ENCODE results near the gene GOLPH3. TPM values are rescaled to one million over a fixed set of nuclear protein-coding genes. Genes with fewer than 3 reads are reported as not detected.
"Not testable (repeated sequence)": the region's sequence is repeated elsewhere in the genome, so short reads cannot be mapped to it uniquely, and the experiment has no call there.

Gene GOLPH3
- total and polyA plus RNA-seq, 9 donors = 40.3 to 71.9 (median 55.5) TPM

DNA sequence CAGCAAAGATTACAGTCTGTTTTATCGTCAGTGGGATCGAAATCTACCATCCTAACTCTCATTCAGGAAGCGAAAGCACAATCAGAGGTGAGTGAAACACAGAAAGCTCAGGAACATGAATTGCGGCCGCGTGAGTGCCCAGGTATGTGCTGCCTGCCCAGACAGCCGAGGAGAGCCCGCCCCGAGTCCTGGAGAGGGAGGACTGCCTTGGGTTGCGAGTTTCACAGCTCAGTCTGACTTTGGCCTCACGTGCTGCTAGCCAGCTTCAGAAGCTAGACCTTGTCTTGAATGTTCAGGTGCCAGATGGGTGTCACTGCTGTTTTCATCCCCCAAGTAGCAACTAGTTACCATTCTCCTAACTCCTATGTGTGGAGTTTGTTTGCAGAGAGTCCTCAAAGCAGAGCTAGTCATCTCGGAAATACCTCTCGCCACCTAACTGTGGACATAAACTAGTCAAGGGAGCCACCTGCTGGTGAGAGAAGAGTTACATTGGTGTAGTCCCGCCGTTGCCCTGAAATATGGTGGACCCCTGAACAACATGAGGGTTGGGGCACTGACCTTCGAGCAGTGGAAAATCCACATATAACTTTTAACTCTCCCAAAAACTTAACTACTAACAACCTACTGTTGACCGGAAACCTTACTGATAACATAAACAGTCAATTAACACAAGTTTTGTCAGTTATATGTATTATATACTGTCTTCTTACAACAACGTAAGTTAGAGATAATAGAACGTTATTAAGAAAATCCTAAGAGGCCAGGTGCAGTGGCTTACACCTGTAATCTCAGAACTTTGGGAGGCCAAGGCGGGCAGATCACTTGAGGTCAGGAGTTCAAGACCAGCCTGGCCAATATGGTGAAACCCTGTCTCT is 80.9 kb downstream of the GOLPH3 start:
- H3K27ac ChIP-seq (ENCODE audit: low read length) = no peak overlapping the region
- no peaks in the 10 kb centered on the region for H3K9me3 ChIP-seq (replicated peaks; ENCODE audit: control insufficient read depth, low read depth, low read length)
- peak; percentile 83 for DNase-seq
- H3K27me3 ChIP-seq (ENCODE audit: control insufficient read depth, insufficient read depth, low read length) = no peaks in the 10 kb centered on the region
- peaks cover 15% of the 10 kb centered on the region for H3K36me3 ChIP-seq (ENCODE audit: control insufficient read depth, insufficient read depth, low read length)
- WGBS (ENCODE audit: insufficient coverage) = 82% methylated on average over 10 of the region's 20 CpGs
- peaks cover 9% of the 10 kb centered on the region for H3K4me1 ChIP-seq (ENCODE audit: control insufficient read depth, insufficient read depth, low read length)
- H3K4me3 ChIP-seq (ENCODE audit: low read length) = no peak overlapping the region

DNA sequence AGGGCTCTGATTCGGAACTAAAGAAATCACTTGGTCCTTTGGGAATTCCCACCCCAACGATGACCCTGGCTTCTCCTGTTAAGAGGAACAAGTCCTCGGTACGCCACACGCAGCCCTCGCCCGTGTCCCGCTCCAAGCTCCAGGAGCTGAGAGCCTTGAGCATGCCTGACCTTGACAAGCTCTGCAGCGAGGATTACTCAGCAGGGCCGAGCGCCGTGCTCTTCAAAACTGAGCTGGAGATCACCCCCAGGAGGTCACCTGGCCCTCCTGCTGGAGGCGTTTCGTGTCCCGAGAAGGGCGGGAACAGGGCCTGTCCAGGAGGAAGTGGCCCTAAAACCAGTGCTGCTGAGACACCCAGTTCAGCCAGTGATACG is 83.4 kb downstream of the GOLPH3 start:
- H3K4me1 ChIP-seq (ENCODE audit: control insufficient read depth, insufficient read depth, low read length) = peaks cover 11% of the 10 kb centered on the region
- no peak overlapping the region for H3K27ac ChIP-seq (ENCODE audit: low read length)
- no peaks in the 10 kb centered on the region for H3K27me3 ChIP-seq (ENCODE audit: control insufficient read depth, insufficient read depth, low read length)
- H3K36me3 ChIP-seq (ENCODE audit: control insufficient read depth, insufficient read depth, low read length) = peaks cover 14% of the 10 kb centered on the region
- no peaks in the 10 kb centered on the region for H3K9me3 ChIP-seq (replicated peaks; ENCODE audit: control insufficient read depth, low read depth, low read length)
- H3K4me3 ChIP-seq (ENCODE audit: low read length) = no peak overlapping the region
- DNase-seq = no peak
- WGBS (ENCODE audit: insufficient coverage) = 85% methylated on average over 16 of the region's 17 CpGs

DNA sequence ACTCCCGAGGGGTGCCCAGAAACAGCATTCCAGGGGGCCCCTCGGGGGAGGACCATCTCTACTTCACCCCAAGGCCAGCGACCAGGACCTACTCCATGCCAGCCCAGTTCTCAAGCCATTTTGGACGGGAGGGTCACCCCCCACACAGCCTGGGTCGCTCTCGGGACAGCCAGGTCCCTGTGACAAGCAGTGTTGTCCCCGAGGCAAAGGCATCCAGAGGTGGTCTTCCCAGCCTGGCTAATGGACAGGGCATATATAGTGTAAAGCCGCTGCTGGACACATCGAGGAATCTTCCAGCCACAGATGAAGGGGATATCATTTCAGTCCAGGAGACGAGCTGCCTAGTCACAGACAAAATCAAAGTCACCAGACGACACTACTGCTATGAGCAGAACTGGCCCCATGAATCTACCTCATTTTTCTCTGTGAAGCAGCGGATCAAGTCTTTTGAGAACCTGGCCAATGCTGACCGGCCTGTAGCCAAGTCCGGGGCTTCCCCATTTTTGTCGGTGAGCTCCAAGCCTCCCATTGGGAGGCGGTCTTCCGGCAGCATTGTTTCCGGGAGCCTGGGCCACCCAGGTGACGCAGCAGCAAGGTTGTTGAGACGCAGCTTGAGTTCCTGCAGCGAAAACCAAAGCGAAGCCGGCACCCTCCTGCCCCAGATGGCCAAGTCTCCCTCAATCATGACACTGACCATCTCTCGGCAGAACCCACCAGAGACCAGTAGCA is 83.9 kb downstream of the GOLPH3 start:
- H3K27ac ChIP-seq (ENCODE audit: low read length) = no peak overlapping the region
- peaks cover 8% of the 10 kb centered on the region for H3K4me1 ChIP-seq (ENCODE audit: control insufficient read depth, insufficient read depth, low read length)
- no peaks in the 10 kb centered on the region for H3K9me3 ChIP-seq (replicated peaks; ENCODE audit: control insufficient read depth, low read depth, low read length)
- 89% methylated on average over 19 of the region's 24 CpGs for WGBS (ENCODE audit: insufficient coverage)
- H3K4me3 ChIP-seq (ENCODE audit: low read length) = no peak overlapping the region
- H3K36me3 ChIP-seq (ENCODE audit: control insufficient read depth, insufficient read depth, low read length) = peaks cover 13% of the 10 kb centered on the region
- no peak for DNase-seq
- no peaks in the 10 kb centered on the region for H3K27me3 ChIP-seq (ENCODE audit: control insufficient read depth, insufficient read depth, low read length)

DNA sequence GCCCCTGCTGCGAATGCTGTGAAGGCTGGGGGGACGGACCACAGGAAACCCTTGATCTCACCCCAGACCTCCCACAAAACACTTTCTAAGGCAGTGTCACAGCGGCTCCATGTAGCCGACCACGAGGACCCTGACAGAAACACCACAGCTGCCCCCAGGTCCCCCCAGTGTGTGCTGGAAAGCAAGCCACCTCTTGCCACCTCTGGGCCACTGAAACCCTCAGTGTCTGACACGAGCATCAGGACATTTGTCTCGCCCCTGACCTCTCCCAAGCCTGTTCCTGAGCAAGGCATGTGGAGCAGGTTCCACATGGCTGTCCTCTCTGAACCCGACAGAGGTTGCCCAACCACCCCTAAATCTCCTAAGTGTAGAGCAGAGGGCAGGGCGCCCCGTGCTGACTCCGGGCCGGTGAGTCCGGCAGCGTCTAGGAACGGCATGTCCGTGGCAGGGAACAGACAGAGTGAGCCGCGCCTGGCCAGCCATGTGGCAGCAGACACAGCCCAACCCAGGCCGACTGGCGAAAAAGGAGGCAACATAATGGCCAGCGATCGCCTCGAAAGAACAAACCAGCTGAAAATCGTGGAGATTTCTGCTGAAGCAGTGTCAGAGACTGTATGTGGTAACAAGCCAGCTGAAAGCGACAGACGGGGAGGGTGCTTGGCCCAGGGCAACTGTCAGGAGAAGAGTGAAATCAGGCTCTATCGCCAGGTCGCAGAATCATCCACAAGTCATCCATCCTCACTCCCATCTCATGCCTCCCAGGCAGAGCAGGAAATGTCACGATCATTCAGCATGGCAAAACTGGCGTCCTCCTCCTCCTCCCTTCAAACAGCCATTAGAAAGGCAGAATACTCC is 84.7 kb downstream of the GOLPH3 start:
- no peak for DNase-seq
- Histone ChIP-seq H3K4me1 (ENCODE audit: control insufficient read depth, insufficient read depth, low read length) (peaks cover 6% of the 10 kb centered on the region), H3K9me3 (replicated peaks; ENCODE audit: control insufficient read depth, low read depth, low read length) (no peaks in the 10 kb centered on the region), H3K27ac (ENCODE audit: low read length) (no peak overlapping the region), H3K36me3 (ENCODE audit: control insufficient read depth, insufficient read depth, low read length) (peaks cover 10% of the 10 kb centered on the region), H3K27me3 (ENCODE audit: control insufficient read depth, insufficient read depth, low read length) (no peaks in the 10 kb centered on the region), H3K4me3 (ENCODE audit: low read length) (no peak overlapping the region)
- WGBS (ENCODE audit: insufficient coverage) = 85% methylated on average over 29 of the region's 30 CpGs

DNA sequence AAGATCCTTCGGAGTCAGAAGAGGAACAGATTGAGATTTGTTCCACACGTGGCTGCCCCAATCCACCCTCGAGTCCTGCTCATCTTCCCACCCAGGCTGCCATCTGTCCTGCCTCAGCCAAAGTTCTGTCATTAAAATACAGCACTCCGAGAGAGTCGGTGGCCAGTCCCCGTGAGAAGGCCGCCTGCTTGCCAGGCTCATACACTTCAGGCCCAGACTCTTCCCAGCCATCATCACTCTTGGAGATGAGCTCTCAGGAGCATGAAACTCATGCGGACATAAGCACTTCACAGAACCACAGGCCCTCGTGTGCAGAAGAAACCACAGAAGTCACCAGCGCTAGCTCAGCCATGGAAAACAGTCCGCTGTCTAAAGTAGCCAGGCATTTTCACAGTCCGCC is 85.9 kb downstream of the GOLPH3 start:
- no peaks in the 10 kb centered on the region for H3K9me3 ChIP-seq (replicated peaks; ENCODE audit: control insufficient read depth, low read depth, low read length)
- no peak for DNase-seq
- H3K36me3 ChIP-seq (ENCODE audit: control insufficient read depth, insufficient read depth, low read length) = peaks cover 10% of the 10 kb centered on the region
- H3K4me3 ChIP-seq (ENCODE audit: low read length) = no peak overlapping the region
- H3K27ac ChIP-seq (ENCODE audit: low read length) = no peak overlapping the region
- WGBS (ENCODE audit: insufficient coverage) = 75% methylated on average over 12 of the region's 12 CpGs
- peaks cover 6% of the 10 kb centered on the region for H3K4me1 ChIP-seq (ENCODE audit: control insufficient read depth, insufficient read depth, low read length)
- H3K27me3 ChIP-seq (ENCODE audit: control insufficient read depth, insufficient read depth, low read length) = no peaks in the 10 kb centered on the region

DNA sequence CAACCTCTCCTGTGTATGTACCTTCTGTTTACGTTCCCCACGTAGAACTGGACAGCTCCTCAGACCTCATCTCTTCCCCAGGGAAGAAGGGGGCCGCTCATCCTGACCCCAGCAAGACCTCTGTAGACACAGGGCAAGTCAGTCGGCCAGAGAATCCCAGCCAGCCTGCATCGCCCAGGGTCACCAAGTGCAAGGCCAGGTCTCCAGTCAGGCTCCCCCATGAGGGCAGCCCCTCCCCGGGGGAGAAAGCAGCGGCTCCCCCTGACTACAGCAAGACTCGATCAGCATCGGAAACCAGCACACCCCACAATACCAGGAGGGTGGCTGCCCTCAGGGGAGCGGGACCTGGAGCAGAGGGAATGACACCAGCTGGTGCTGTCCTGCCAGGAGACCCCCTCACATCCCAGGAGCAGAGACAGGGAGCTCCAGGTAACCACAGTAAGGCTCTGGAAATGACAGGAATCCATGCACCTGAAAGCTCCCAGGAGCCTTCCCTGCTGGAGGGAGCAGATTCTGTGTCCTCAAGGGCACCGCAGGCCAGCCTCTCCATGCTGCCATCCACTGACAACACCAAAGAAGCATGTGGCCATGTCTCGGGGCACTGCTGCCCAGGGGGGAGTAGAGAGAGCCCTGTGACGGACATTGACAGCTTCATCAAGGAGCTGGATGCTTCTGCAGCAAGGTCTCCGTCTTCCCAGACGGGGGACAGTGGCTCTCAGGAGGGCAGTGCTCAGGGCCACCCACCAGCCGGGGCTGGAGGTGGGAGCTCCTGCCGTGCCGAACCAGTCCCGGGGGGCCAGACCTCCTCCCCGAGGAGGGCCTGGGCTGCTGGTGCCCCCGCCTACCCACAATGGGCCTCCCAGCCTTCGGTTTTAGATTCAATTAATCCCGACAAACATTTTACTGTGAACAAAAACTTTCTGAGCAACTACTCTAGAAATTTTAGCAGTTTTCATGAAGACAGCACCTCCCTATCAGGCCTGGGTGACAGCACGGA is 86.7 kb downstream of the GOLPH3 start:
- Histone ChIP-seq H3K4me3 (ENCODE audit: low read length) (no peak overlapping the region), H3K4me1 (ENCODE audit: control insufficient read depth, insufficient read depth, low read length) (peaks cover 2% of the 10 kb centered on the region), H3K9me3 (replicated peaks; ENCODE audit: control insufficient read depth, low read depth, low read length) (no peaks in the 10 kb centered on the region), H3K36me3 (ENCODE audit: control insufficient read depth, insufficient read depth, low read length) (peaks cover 10% of the 10 kb centered on the region), H3K27ac (ENCODE audit: low read length) (no peak overlapping the region), H3K27me3 (ENCODE audit: control insufficient read depth, insufficient read depth, low read length) (no peaks in the 10 kb centered on the region)
- DNase-seq = no peak
- 80% methylated on average over 18 of the region's 24 CpGs for WGBS (ENCODE audit: insufficient coverage)

DNA sequence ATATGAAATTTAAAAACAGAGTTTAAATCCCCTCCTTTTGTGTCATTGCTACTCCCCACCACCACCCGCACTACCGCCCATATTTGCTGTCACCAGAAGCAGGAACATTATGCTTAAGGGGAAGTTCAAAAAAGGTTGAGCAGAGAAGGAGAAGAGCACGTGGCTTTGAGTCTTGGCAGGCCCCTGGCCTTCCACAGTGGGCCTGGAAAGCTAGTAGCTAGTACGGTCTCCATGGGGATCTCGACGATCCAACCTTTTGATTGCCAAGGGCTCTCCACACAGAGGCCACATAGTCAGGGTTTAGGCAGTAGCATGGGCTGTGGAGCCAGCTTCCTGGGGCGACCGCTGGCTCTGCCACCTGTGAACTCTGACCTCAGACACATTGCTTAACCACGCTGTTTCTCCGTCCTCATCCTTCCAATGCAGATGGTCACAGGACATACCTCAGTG is 90.1 kb downstream of the GOLPH3 start:
- Histone ChIP-seq H3K36me3 (ENCODE audit: control insufficient read depth, insufficient read depth, low read length) (peaks cover 6% of the 10 kb centered on the region), H3K27me3 (ENCODE audit: control insufficient read depth, insufficient read depth, low read length) (no peaks in the 10 kb centered on the region), H3K4me1 (ENCODE audit: control insufficient read depth, insufficient read depth, low read length) (peaks cover 2% of the 10 kb centered on the region), H3K27ac (ENCODE audit: low read length) (no peak overlapping the region), H3K9me3 (replicated peaks; ENCODE audit: control insufficient read depth, low read depth, low read length) (no peaks in the 10 kb centered on the region), H3K4me3 (ENCODE audit: low read length) (no peak overlapping the region)
- peak; percentile 53 for DNase-seq
- whole genome bisulfite sequencing (ENCODE audit: insufficient coverage) = 13% methylated on average over 2 of the region's 10 CpGs

DNA sequence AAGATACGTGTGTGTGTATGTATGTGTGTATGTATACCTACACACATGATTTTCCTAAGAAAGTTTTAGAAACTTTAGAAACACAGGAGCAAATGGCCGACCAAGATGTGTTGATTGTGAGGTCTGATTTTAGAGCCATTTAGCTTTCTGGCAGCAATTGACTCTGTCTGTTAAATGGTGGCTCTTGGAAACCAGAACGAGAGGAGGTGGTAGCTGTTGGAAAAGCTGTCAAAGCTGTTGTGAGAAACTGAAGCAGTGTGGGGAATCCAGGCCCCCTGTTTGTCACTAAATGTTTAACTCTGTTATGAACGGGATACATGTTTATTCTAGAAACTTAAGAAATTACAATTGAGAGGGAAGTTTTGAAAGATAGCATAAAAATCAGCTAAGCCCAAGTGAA is 91.4 kb downstream of the GOLPH3 start:
- DNase-seq = no peak
- 53% methylated on average over 2 of the region's 4 CpGs for WGBS (ENCODE audit: insufficient coverage)
- Histone ChIP-seq H3K9me3 (replicated peaks; ENCODE audit: control insufficient read depth, low read depth, low read length) (no peaks in the 10 kb centered on the region), H3K27me3 (ENCODE audit: control insufficient read depth, insufficient read depth, low read length) (no peaks in the 10 kb centered on the region), H3K36me3 (ENCODE audit: control insufficient read depth, insufficient read depth, low read length) (peaks cover 2% of the 10 kb centered on the region), H3K4me1 (ENCODE audit: control insufficient read depth, insufficient read depth, low read length) (no peaks in the 10 kb centered on the region), H3K27ac (ENCODE audit: low read length) (no peak overlapping the region), H3K4me3 (ENCODE audit: low read length) (no peak overlapping the region)

DNA sequence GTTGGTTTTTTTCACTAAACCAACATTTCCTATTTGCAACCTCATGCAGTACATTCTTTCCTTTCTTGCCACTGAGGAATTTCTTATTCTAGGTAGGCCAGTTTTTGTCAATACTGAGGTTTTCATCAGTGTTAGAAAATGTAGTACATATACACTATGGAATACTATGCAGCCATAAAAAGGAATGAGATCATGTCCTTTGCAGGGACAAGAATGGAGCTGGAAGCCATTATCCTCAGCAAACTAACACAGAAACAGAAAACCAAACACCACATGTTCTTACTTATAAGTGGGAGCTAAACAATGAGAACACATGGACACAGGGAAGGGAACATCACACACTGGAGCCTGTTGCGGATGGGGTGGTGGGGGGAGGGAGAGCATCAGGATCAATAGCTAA is 93.6 kb downstream of the GOLPH3 start:
- H3K9me3 ChIP-seq (replicated peaks; ENCODE audit: control insufficient read depth, low read depth, low read length); H3K36me3 ChIP-seq (ENCODE audit: control insufficient read depth, insufficient read depth, low read length); H3K27me3 ChIP-seq (ENCODE audit: control insufficient read depth, insufficient read depth, low read length); H3K4me1 ChIP-seq (ENCODE audit: control insufficient read depth, insufficient read depth, low read length); H3K4me3 ChIP-seq (ENCODE audit: low read length); H3K27ac ChIP-seq (ENCODE audit: low read length); DNase-seq: not testable (repeated sequence)
- no CpG with 5 or more reads among the region's 1 CpG for WGBS (ENCODE audit: insufficient coverage)

Data from muscle of leg (tissue), 11 donors.